ENCODE data around the gene OSCAR.

- TF ChIP-seq CTCF (IDR thresholded peaks at IDR 0.05 in 4 of 5, conservative IDR thresholded peaks at IDR 0.05 in 1 of 5) (no peak), POLR2A (IDR thresholded peaks at IDR 0.05) (no peak)
Observed at GRCh38 chr19:54109651-54110050, 9.0 kb upstream of the OSCAR start.

All from gastrocnemius medialis (tissue), 4 donors.